G401 (cell line): Measurements from ENCODE around the gene ZNF280A. TPM values are rescaled to one million over a fixed set of nuclear protein-coding genes. Genes with fewer than 3 reads are reported as not detected.
A peak's percentile ranks its signal among the peaks of the same experiment; 100 is the strongest.
"Not testable (repeated sequence)": the region's sequence is repeated elsewhere in the genome, so short reads cannot be mapped to it uniquely, and the experiment has no call there.

Experiments
- DNase-seq: peaks from one replicate; pipeline ENCODE4 v3.0.0-alpha.2; 2015; ENCODE audit warnings: low spot score
- in situ Hi-C: cut with HindIII; loops from 2 replicates; pipeline ENCODE4 v1.10.0; 2016; ENCODE audit warnings: low sequenced_read_pairs, mixed read lengths
- total RNA-seq: library from RNA; depleted of rRNA; stranded (reverse); fragments of >200 nt; shearing (Covaris generic); gene quantifications from 2 replicates; pipeline ENCODE4 v1.2.3, GENCODE V29; 2014; rRNA removed

The ZNF280A gene
- total RNA-seq, 1 experiment from 2014 or later = 0.68 TPM

GRCh38 chr22:22480940-22481339, 39.1 kb downstream of the ZNF280A start:
- in situ Hi-C loops = loop anchor here (10.0 kb wide), 1 partner anchor 94 kb away; no protein-coding TSS in a partner anchor
- DNase-seq = no peak

DNA sequence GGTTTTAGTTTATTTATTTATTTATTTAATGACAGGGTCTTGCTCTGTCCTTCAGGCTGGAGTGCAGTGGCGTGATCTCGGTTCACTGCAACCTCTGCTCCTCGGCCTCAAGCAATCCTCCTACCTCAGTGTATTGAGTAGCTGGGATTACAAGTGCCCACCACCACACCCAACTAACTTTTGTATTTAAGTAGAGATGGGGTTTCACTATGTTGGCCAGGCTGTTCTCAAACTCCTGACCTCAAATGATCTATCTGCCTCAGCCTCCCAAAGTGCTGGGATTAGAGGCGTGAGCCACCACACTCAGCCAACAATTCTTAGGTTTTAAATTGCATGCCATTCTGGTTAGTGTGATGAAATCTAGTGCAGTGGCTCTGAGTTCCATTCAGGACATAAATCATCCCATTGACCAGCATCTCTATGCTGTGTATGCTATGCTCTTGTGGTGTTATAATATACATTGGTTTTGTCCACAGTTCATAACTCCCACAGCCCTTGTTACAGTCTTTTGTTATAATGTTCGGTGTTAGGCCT, 40.0 kb downstream of the ZNF280A start:
- no peak for DNase-seq
- in situ Hi-C loops = loop anchor here (10.0 kb wide), 1 partner anchor 95 kb away; no protein-coding TSS in a partner anchor

DNA sequence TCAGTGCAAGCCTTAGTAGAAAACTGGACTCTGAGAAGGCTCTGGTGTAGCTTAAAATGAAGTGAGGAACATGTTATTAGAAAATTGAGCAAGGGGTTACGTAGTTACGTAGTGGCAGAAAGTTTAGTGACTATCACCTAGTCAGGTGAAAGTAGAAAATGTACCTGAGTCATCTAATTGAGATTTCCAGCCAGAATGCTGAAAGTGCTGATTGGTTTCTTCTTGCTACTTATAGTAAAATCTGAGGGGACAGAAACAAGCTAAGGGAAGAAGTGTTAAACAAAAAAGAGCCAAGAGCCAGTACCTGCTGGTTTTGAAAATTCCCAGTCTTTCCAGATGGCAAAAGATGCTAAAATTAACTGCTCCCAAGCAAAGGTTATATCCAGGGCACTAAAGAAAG, 41.0 kb downstream of the ZNF280A start:
- in situ Hi-C loops = no loop called here
- DNase-seq = no peak

GRCh38 chr22:22478470-22478869, 41.6 kb downstream of the ZNF280A start:
- in situ Hi-C loops = no loop called here
- no peak for DNase-seq

- no peak for DNase-seq
- in situ Hi-C loops = no loop called here
Observed at GRCh38 chr22:22474733-22475132, 45.3 kb downstream of the ZNF280A start.

DNA sequence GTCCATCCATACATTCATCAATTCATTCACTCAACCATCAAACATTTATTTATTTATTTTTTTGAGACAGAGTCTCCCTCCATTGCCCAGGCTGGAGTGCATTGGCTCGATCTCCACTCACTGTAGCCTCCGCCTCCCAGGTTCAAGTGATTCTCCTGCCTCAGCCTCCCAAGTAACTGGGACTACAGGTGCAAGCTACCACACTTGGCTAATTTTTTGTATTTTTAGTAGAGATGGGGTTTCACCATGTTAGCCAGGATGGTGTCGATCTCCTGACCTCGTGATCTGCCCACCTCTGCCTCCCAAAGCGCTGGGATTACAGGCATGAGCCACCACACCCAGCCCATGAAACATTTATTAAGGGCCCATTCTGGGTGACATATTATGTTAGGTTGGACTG, 49.0 kb downstream of the ZNF280A start:
- in situ Hi-C loops, DNase-seq: not testable (repeated sequence)

GRCh38 chr22:22469527-22469926, 50.5 kb downstream of the ZNF280A start:
- no peak for DNase-seq
- in situ Hi-C loops = no loop called here

DNA sequence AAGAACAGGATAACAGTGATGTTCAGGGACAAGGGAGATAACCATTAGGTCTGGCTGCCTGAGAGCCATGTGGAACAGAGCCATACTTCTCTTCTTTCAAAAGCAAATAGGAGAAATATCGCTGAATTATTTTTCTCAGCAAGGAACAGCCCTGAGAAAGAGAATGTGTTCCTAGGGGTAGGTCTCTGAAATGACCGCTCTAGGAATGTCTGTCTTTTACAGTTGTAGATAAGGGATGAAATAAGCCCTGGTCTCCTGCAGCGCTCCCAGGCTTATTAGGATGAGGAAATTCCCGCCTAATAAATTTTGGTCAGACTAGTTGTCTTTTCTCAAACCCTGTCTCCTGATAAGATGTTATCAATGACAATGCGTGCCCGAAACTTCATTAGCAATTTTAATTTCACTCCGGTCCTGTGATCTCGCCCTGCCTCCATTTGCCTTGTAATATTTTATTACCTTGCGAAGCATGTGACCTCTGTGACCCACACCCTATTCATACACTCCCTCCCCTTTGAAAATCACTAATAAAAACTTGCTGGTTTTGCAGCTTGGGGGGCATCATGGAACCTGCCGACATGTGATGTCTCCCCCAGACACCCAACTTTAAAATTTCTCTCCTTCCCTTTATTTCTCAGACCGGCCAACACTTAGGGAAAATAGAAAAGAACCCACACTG, 51.1 kb downstream of the ZNF280A start:
- in situ Hi-C loops, DNase-seq: not testable (repeated sequence)

DNA sequence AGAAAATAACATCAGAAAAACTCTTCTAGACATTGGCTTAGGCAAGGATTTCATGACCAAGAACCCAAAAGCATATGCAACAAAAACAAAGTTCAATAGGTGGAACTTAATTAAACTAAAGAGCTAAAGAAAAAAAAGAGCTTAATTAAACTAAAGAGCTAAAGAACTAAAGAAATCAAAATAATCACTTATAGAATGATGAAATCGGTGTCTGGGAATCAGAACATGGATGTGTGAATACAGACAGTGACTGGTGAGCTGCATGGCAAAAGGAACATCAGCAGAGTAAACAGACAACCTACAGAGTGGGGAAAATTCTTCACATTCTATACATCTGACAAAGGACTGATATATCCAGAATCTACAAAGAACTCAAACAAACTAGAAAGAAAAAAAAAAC, 53.0 kb downstream of the ZNF280A start:
- in situ Hi-C loops = no loop called here
- no peak for DNase-seq

- DNase-seq = no peak
- in situ Hi-C loops = no loop called here
Observed at GRCh38 chr22:22465782-22466181, 54.3 kb downstream of the ZNF280A start.

DNA sequence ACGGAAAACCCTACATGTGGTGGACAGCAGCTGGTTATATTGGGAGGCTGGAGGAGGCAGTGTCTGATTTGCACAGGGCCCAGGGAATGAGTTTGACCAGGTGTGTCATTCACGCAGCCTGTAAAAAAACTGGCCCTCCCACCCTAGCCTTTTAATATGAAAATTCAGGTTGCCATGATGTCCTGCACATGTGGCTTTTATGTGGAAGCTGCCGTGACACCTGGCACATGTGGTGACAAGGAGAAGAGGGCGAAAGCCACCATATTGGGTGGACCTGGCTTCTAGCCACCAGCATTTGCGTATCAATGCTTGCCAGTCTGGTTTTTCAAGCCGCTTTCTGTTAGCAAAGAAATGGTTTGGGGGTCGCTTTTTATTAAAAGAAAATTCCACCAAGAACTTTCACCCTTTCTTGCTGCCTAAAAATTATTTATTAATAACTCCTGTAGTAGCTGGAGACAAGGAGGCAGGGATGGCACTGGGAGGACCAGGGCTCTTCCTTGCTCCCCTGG, 54.9 kb downstream of the ZNF280A start:
- DNase-seq = no peak
- in situ Hi-C loops = no loop called here

- in situ Hi-C loops = no loop called here
Observed at GRCh38 chr22:22464541-22465054, 55.5 kb downstream of the ZNF280A start.

DNA sequence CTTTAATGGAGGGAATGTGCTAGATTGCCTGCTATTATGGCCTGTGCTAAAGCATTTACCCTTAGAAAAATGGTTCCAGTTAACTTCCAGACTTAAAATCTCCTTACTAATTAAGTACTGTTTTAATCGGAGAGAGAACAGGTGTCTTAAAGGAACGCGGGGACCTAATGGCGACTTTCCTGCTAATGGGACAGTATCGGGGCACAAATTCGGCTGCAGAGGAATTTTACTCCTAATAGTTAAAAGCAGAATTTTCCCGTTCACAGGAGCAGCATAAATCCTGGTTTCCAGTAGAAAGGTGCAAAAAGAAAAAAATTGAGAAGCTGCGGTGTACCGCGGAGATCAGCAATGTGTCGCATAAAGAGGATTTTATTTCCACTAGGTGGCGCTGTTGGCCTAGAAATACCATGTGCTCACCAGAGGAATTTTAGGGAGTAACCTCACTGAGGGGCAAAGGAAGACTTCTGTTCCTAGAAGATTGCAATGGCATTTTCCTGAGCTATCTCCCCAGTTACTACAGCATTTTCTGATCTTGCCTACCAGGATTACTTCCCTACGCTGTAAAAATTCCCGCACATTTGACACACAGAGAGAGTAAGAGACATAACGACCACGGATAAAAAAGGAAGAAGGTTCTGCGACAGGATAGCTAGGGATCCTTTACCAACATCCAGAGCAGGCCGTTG, 56.1 kb downstream of the ZNF280A start:
- peak; percentile 73 for DNase-seq
- in situ Hi-C loops = no loop called here

More at GRCh38 chr22:22464541-22465054, 55.5 kb downstream of the ZNF280A start:
- no peak for DNase-seq

Other genes with a start within 250 kb of the ZNF280A start
- 0.49 and 2.0 TPM in 2 replicates for gene ZNF280B, start 11.5 kb downstream of the ZNF280A start, total RNA-seq
- 2.6 and 11.8 TPM in 2 replicates for gene PRAME, start 39.0 kb upstream of the ZNF280A start, total RNA-seq
- gene GGTLC2, start 124.3 kb upstream of the ZNF280A start, total RNA-seq = not detected in 2 replicates